ENCODE results near the gene MYO1D. TPM values are rescaled to one million over a fixed set of nuclear protein-coding genes. Genes with fewer than 3 reads are reported as not detected.

The MYO1D gene
- total RNA-seq, 1 donor from 2014 or later: 36.9 TPM

GRCh38 chr17:32482568-32483320 lies 394.2 kb downstream of the MYO1D start:
- Mint-ChIP-seq H3K27me3 (no peaks in the 10 kb centered on the region), H3K4me1 (ENCODE audit: low read depth) (peaks cover 3% of the 10 kb centered on the region), H3K4me3 (ENCODE audit: low read depth) (no peak overlapping the region), H3K36me3 (ENCODE audit: insufficient read depth) (peaks cover 25% of the 10 kb centered on the region), H3K27ac (no peak overlapping the region), H3K9me3 (ENCODE audit: low read depth) (no peaks in the 10 kb centered on the region)
- DNase-seq (ENCODE audit: low spot score, unreplicated experiment): no peak
- TF ChIP-seq CTCF (IDR thresholded peaks at IDR 0.05; ENCODE audit: unreplicated experiment): no peak

- no peak for DNase-seq (ENCODE audit: low spot score, unreplicated experiment)
- Mint-ChIP-seq H3K4me3 (ENCODE audit: low read depth) (no peak overlapping the region), H3K9me3 (ENCODE audit: low read depth) (no peaks in the 10 kb centered on the region), H3K27me3 (no peaks in the 10 kb centered on the region), H3K36me3 (ENCODE audit: insufficient read depth) (peaks cover 27% of the 10 kb centered on the region), H3K4me1 (ENCODE audit: low read depth) (no peaks in the 10 kb centered on the region), H3K27ac (no peak overlapping the region)
- no peak for TF ChIP-seq CTCF (IDR thresholded peaks at IDR 0.05; ENCODE audit: unreplicated experiment)
These were observed 395.7 kb downstream of the MYO1D start for GRCh38 chr17:32481193-32481592.

DNA sequence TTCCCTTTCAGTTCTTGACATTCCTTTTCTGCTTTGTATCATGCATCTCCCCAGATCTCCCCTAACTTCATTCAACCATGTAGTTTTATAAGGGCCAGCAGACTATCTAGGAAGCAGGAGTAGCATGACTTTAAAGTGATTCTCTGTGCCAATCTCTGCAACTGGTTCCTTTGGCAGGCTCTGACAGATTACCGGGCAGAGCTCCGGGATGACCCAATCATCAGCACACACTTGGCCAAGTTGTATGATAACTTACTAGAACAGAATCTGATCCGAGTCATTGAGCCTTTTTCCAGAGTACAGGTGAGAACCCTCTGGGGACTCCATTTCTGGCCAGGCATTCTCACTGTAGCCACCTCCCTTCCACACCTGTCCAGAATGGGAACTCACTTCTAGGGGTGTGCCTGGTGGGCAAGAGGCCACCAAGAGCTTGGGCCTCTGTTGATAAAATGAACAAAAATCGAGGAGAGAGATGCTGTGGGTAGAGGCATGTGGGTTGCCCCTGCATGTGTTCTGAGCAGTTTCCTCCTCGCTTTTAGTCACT lies 397.8 kb downstream of the MYO1D start:
- Mint-ChIP-seq H3K27me3 (no peaks in the 10 kb centered on the region), H3K27ac (no peak overlapping the region), H3K9me3 (ENCODE audit: low read depth) (no peaks in the 10 kb centered on the region), H3K4me1 (ENCODE audit: low read depth) (no peaks in the 10 kb centered on the region), H3K36me3 (ENCODE audit: insufficient read depth) (peaks cover 31% of the 10 kb centered on the region), H3K4me3 (ENCODE audit: low read depth) (no peak overlapping the region)
- TF ChIP-seq CTCF (IDR thresholded peaks at IDR 0.05; ENCODE audit: unreplicated experiment): no peak
- DNase-seq (ENCODE audit: low spot score, unreplicated experiment): no peak

- H3K27me3 Mint-ChIP-seq: no peaks in the 10 kb centered on the region
These were observed 399.7 kb downstream of the MYO1D start for GRCh38 chr17:32477220-32477619.

GRCh38 chr17:32475258-32475657 lies 401.7 kb downstream of the MYO1D start:
- DNase-seq (ENCODE audit: low spot score, unreplicated experiment): no peak
- H3K36me3 Mint-ChIP-seq (ENCODE audit: insufficient read depth): peaks cover 31% of the 10 kb centered on the region
- no peaks in the 10 kb centered on the region for H3K4me1 Mint-ChIP-seq (ENCODE audit: low read depth)
- no peaks in the 10 kb centered on the region for H3K9me3 Mint-ChIP-seq (ENCODE audit: low read depth)
- no peak for TF ChIP-seq CTCF (IDR thresholded peaks at IDR 0.05; ENCODE audit: unreplicated experiment)
- no peaks in the 10 kb centered on the region for H3K27me3 Mint-ChIP-seq
- no peak overlapping the region for H3K27ac Mint-ChIP-seq
- H3K4me3 Mint-ChIP-seq (ENCODE audit: low read depth): no peak overlapping the region

More at GRCh38 chr17:32477220-32477619, 399.7 kb downstream of the MYO1D start:
- no peak for TF ChIP-seq CTCF (IDR thresholded peaks at IDR 0.05; ENCODE audit: unreplicated experiment)
- DNase-seq (ENCODE audit: low spot score, unreplicated experiment): no peak
- no peaks in the 10 kb centered on the region for H3K4me1 Mint-ChIP-seq (ENCODE audit: low read depth)
- no peak overlapping the region for H3K4me3 Mint-ChIP-seq (ENCODE audit: low read depth)
- H3K36me3 Mint-ChIP-seq (ENCODE audit: insufficient read depth): peaks cover 29% of the 10 kb centered on the region
- no peak overlapping the region for H3K27ac Mint-ChIP-seq
- H3K9me3 Mint-ChIP-seq (ENCODE audit: low read depth): no peaks in the 10 kb centered on the region

Data from progenitor cell of endocrine pancreas (in vitro differentiated cells).